Fibroblast of lung (primary cell): ENCODE results near the gene WWOX. TPM values are rescaled to one million over a fixed set of nuclear protein-coding genes. Genes with fewer than 3 reads are reported as not detected.

Experiments
- DNase-seq, 2 donors: peaks; one replicate each; pipeline versions ENCODE4 v3.0.0 to v3.0.0-alpha.2; 2010; ENCODE audit warnings: low read depth in 2 of 2
- H2AFZ ChIP-seq: 2 replicates; pipeline ENCODE4 v1.5.1; 2012; ENCODE audit warnings: low read length, control low read depth, inconsistent platforms
- H3K27ac ChIP-seq: 2 replicates; pipeline ENCODE4 v1.5.1; 2011; ENCODE audit warnings: low read length, control low read depth; ENCODE audit not compliant: insufficient read depth
- H3K27me3 ChIP-seq: 2 replicates; pipeline ENCODE4 v1.5.1; 2011; ENCODE audit warnings: mild to moderate bottlenecking, low read length; ENCODE audit not compliant: control insufficient read depth, insufficient read depth
- H3K36me3 ChIP-seq: 2 replicates; pipeline ENCODE4 v1.5.1; 2011; ENCODE audit warnings: low read length; ENCODE audit not compliant: control insufficient read depth, insufficient read depth
- H3K4me1 ChIP-seq: 2 replicates; pipeline ENCODE4 v1.5.1; 2011; ENCODE audit warnings: low read length; ENCODE audit not compliant: control insufficient read depth, insufficient read depth; ENCODE audit errors: extremely low read depth
- H3K4me2 ChIP-seq: 2 replicates; pipeline ENCODE4 v1.5.1; 2011; ENCODE audit warnings: low read length, control low read depth; ENCODE audit not compliant: insufficient read depth; ENCODE audit errors: extremely low read depth
- H3K4me3 ChIP-seq, 4 experiments: fragments of 200-600 bp in 1 of 4; sonication (generic) in 1 of 4; replicated peaks in 1 of 4; 2 replicates each; pipeline ENCODE4 v1.5.1; 2011 to 2016; ENCODE audit warnings: low read length in 4 of 4, low read depth in 3 of 4, mild to moderate bottlenecking in 3 of 4, control low read depth in 2 of 4, inconsistent platforms in 1 of 4, mixed read lengths in 1 of 4; ENCODE audit not compliant: insufficient read depth in 1 of 4; ENCODE audit errors: control extremely low read depth in 1 of 4
- H3K79me2 ChIP-seq: 2 replicates; pipeline ENCODE4 v1.5.1; 2012; ENCODE audit warnings: mild to moderate bottlenecking, low read length, inconsistent platforms; ENCODE audit not compliant: control insufficient read depth, insufficient read depth
- H3K9ac ChIP-seq: 2 replicates; pipeline ENCODE4 v1.5.1; 2011; ENCODE audit warnings: mild to moderate bottlenecking, low read length, control low read depth; ENCODE audit not compliant: insufficient read depth
- H3K9me3 ChIP-seq: 2 replicates; pipeline ENCODE4 v1.5.1; 2012; ENCODE audit warnings: low read depth, low read length; ENCODE audit not compliant: control insufficient read depth, insufficient read depth
- H4K20me1 ChIP-seq: 2 replicates; pipeline ENCODE4 v1.5.1; 2011; ENCODE audit warnings: low read length; ENCODE audit not compliant: control insufficient read depth, insufficient read depth; ENCODE audit errors: extremely low read depth
- EZH2 ChIP-seq: IDR thresholded peaks from 2 replicates; pipeline ENCODE4 v1.5.1; 2012; ENCODE audit warnings: low read length, control low read depth, mild to moderate bottlenecking; ENCODE audit errors: missing control alignments
- polyA plus RNA-seq, 2 donors: library from polyadenylated mRNA; depleted of rRNA in 1 of 2; stranded (reverse) in 1 of 2; unstranded in 1 of 2; fragments of >200 nt; gene quantifications; 2 replicates each; pipeline ENCODE4 v1.2.1, GENCODE V29; 2011 to 2012; ENCODE audit warnings: missing spikeins in 1 of 2
- total RNA-seq: library from RNA; depleted of rRNA; stranded (reverse); fragments of >200 nt; gene quantifications from 2 replicates; pipeline ENCODE4 v1.2.1, GENCODE V29; 2014
- TF ChIP-seq, protein P1 (sequence below), 2 donors: IDR thresholded peaks in 1 of 2; conservative IDR thresholded peaks in 1 of 2; 1 replicate in 1 of 2; 2 replicates in 1 of 2; pipeline ENCODE4 v1.5.1; 2011 to 2012; ENCODE audit warnings: low read length in 2 of 2, control low read depth in 1 of 2, inconsistent platforms in 1 of 2, low read depth in 1 of 2, mild to moderate bottlenecking in 1 of 2

WWOX gene
- total and polyA plus RNA-seq, 2 donors (not counting 1 experiment from before 2014, with no cell fraction given): 5.6 to 16.3 TPM

- no peaks in the 10 kb centered on the region for H3K27me3 ChIP-seq
- H2AFZ ChIP-seq: no peak overlapping the region
- no peak overlapping the region for H3K4me2 ChIP-seq
- H3K9ac ChIP-seq: no peak overlapping the region
- no peaks in the 10 kb centered on the region for H3K9me3 ChIP-seq
- H3K4me1 ChIP-seq: no peaks in the 10 kb centered on the region
- no peaks in the 10 kb centered on the region for H3K36me3 ChIP-seq
- no peaks in the 10 kb centered on the region for H4K20me1 ChIP-seq
- no peak overlapping the region for H3K27ac ChIP-seq
- H3K4me3 ChIP-seq: no peak overlapping the region
- no peak for TF ChIP-seq EZH2
- TF ChIP-seq, protein P1, sequence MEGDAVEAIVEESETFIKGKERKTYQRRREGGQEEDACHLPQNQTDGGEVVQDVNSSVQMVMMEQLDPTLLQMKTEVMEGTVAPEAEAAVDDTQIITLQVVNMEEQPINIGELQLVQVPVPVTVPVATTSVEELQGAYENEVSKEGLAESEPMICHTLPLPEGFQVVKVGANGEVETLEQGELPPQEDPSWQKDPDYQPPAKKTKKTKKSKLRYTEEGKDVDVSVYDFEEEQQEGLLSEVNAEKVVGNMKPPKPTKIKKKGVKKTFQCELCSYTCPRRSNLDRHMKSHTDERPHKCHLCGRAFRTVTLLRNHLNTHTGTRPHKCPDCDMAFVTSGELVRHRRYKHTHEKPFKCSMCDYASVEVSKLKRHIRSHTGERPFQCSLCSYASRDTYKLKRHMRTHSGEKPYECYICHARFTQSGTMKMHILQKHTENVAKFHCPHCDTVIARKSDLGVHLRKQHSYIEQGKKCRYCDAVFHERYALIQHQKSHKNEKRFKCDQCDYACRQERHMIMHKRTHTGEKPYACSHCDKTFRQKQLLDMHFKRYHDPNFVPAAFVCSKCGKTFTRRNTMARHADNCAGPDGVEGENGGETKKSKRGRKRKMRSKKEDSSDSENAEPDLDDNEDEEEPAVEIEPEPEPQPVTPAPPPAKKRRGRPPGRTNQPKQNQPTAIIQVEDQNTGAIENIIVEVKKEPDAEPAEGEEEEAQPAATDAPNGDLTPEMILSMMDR (conservative IDR thresholded peaks at IDR 0.05 in 1 of 2, IDR thresholded peaks at IDR 0.05 in 1 of 2; ENCODE audit: low read depth in 1 of 2, low read length in 2 of 2): peak in 1 of 2 donors; percentile 32
- H3K79me2 ChIP-seq: no peaks in the 10 kb centered on the region
- DNase-seq: no peak
Observed at GRCh38 chr16:79047337-79047736, 947.9 kb downstream of the WWOX start.

DNA sequence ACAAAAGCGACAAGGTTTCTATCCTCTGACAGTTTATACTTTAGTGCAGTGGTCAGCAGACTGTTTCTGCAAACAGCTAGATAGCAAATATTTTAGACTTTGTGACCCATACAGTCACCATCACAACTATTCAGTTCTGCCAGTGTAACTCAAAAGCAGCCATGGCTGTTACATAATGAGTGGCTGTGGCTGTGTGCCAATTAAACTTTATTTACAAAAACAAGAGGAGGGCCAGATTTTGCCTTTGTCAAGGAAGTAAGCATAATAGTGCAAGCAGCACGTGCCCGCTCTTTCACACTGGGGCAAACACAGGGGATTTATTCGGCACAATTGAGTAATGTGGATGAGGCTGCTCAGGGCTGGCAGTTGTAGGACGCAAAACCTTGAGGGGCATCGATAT lies 949.6 kb downstream of the WWOX start:
- no peak overlapping the region for H3K27ac ChIP-seq
- DNase-seq: no peak
- no peak for TF ChIP-seq EZH2
- TF ChIP-seq, protein P1 (conservative IDR thresholded peaks at IDR 0.05 in 1 of 2, IDR thresholded peaks at IDR 0.05 in 1 of 2; ENCODE audit: low read depth in 1 of 2, low read length in 2 of 2): no peak

DNA sequence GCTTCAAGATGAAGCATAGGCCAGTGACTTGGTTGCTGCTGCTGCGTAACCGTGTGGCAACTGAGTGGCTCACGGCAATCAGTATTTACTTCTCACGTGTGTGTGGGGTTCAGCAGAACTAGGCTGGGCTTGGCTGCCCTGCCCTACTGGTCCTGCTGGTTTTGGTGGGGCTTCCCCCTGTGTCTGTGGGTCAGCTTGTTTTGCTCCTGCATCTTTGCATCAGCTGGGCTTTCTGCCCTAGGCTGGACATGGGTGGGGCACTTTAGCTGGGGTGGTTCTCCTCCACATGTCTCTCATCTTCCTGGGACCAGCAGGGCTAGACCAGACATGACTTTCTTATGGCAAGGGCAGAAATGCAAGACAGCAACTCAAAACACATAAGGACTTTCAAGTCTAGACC lies 950.6 kb downstream of the WWOX start:
- Histone ChIP-seq H3K9me3 (no peaks in the 10 kb centered on the region), H3K4me2 (no peak overlapping the region), H3K4me1 (no peaks in the 10 kb centered on the region), H3K79me2 (no peaks in the 10 kb centered on the region), H3K27me3 (no peaks in the 10 kb centered on the region), H3K9ac (no peak overlapping the region), H3K4me3 (no peak overlapping the region), H3K27ac (no peak overlapping the region), H4K20me1 (no peaks in the 10 kb centered on the region), H2AFZ (no peak overlapping the region), H3K36me3 (no peaks in the 10 kb centered on the region)
- TF ChIP-seq, protein P1 (conservative IDR thresholded peaks at IDR 0.05 in 1 of 2, IDR thresholded peaks at IDR 0.05 in 1 of 2; ENCODE audit: low read depth in 1 of 2, low read length in 2 of 2): no peak
- no peak for TF ChIP-seq EZH2
- no peak for DNase-seq

More for the DNA sequence above, 949.6 kb downstream of the WWOX start:
- Histone ChIP-seq H3K9ac (no peak overlapping the region), H4K20me1 (no peaks in the 10 kb centered on the region), H3K36me3 (no peaks in the 10 kb centered on the region), H3K9me3 (no peaks in the 10 kb centered on the region), H2AFZ (no peak overlapping the region), H3K27me3 (no peaks in the 10 kb centered on the region), H3K4me1 (no peaks in the 10 kb centered on the region), H3K79me2 (no peaks in the 10 kb centered on the region), H3K4me2 (no peak overlapping the region), H3K4me3 (no peak overlapping the region)
